Measurements from ENCODE around the gene ERG.

The ERG gene

DNA sequence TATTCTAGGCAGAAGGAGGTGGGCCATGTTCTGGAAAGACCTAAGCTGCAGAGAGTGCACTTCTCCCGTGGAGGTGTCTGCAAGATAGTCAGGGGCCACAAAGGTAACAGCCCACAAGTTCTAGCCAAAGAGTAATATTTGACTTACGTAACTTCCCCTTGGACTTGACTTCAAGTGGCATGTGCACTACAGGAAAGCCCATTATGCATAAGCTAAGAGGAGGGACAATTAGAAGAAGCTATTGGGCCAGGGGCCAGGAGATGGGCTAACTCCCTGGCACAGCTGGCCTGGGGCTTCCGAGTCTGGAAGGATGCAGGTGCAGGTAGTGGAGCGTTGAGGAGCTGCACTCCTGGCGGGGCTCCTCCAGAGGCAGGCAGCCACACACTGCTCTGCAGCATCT lies 58.3 kb downstream of the ERG start:
- Mint-ChIP-seq H3K27me3 (peaks cover 2% of the 10 kb centered on the region), H3K4me1 (no peaks in the 10 kb centered on the region), H3K4me3 (no peak overlapping the region), H3K27ac (no peak overlapping the region), H3K36me3 (peaks cover 2% of the 10 kb centered on the region), H3K9me3 (no peaks in the 10 kb centered on the region)

DNA sequence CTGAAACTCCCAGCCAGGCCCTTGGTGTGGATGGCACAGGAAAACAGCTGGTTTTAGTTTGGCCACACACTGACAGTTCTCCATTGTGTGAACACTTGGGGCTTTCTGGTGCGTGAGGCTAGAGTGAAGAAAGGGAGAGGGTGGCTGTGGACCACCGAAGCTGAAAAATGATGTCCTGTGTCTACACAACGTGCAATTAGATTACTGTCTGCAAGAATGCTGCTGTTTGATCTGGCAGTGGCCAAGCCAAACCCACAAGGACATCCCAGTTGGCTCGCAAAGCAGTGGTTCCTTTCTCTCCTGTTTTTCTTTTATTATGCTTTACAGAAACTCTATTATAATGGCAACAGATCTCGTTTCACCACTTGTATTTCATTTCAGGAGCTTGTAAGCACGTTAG lies 58.9 kb downstream of the ERG start:
- Mint-ChIP-seq H3K36me3 (peaks cover 2% of the 10 kb centered on the region), H3K27ac (no peak overlapping the region), H3K4me3 (no peak overlapping the region), H3K27me3 (peaks cover 2% of the 10 kb centered on the region), H3K4me1 (no peaks in the 10 kb centered on the region), H3K9me3 (no peaks in the 10 kb centered on the region)

DNA sequence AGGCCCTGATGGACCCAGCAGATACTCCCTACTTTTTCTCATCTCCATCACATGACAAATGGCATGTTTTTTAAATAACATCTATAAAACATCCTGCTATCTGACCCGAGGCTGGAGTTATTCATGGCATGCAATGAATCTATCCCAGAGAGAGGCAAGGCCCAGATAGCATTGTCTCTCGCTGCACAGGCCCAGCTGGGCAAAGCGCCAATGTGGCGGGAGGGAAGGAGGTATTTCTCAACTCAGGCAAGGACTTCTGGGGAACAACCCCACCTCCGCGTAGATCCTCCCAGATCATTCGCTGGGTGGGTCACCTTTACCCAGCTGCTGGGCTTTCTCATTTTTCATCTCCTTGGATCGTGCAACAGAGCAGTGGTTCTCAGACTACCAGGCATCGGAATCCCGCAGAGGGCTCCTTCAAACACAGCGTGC lies 59.8 kb downstream of the ERG start:
- H3K27ac Mint-ChIP-seq, result no peak overlapping the region
- peaks cover 2% of the 10 kb centered on the region for H3K36me3 Mint-ChIP-seq
- H3K4me3 Mint-ChIP-seq, result no peak overlapping the region
- peaks cover 2% of the 10 kb centered on the region for H3K27me3 Mint-ChIP-seq
- H3K4me1 Mint-ChIP-seq, result no peaks in the 10 kb centered on the region
- H3K9me3 Mint-ChIP-seq, result no peaks in the 10 kb centered on the region

DNA sequence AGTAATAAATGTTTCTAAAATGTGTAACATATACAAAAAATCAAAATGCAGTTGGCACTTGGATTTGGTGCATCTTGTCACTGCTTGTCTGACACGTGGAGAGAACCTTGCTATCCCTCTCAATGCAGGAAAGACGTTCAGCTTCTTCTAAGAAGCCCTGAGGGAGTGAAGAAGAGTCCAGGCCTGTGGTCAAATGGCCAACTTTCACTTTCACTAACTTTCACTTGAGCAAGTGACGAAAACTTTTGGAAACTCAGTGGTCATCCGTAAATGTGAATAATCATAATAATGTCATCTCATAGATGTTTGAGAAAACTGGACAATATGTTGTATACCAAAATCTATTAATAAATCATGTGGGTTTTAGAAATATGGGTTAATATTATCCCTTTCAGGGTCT lies 61.9 kb downstream of the ERG start:
- Mint-ChIP-seq H3K27me3 (no peaks in the 10 kb centered on the region), H3K4me3 (no peak overlapping the region), H3K4me1 (no peaks in the 10 kb centered on the region), H3K27ac (no peak overlapping the region), H3K36me3 (peaks cover 2% of the 10 kb centered on the region), H3K9me3 (no peaks in the 10 kb centered on the region)

DNA sequence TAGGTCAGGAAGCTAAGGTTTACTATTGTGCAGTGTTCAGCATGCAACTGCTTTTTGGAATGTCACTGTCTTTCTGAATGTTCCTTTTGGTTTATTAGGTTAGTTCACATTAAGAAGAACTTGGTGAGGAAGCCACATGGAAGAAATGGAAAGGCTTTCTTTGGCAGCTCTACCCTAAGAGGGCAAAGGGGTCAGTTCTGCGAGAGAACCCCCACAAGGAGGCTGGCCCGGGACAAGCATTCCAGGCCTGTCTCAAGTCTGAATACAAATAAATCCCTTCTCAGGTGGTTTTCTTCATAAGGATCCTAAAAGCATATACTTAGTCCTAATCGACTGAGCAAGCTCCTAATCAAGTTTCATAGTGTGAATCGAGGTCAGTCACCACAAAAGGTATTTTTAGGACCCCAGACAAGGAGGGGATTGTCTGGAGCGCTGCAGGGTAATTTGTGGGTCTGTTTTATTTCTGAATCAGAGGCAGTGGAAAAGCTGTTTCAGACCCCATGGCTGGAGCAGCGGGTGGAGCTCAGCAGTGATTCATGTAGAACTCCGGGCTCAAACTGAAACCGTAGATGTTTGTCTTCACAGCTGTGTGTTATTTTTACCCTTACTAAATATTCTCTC lies 63.3 kb downstream of the ERG start:
- H3K4me3 Mint-ChIP-seq, result no peak overlapping the region
- H3K9me3 Mint-ChIP-seq, result no peaks in the 10 kb centered on the region
- no peaks in the 10 kb centered on the region for H3K36me3 Mint-ChIP-seq
- H3K27me3 Mint-ChIP-seq, result peaks cover 1% of the 10 kb centered on the region
- no peaks in the 10 kb centered on the region for H3K4me1 Mint-ChIP-seq
- H3K27ac Mint-ChIP-seq, result no peak overlapping the region

DNA sequence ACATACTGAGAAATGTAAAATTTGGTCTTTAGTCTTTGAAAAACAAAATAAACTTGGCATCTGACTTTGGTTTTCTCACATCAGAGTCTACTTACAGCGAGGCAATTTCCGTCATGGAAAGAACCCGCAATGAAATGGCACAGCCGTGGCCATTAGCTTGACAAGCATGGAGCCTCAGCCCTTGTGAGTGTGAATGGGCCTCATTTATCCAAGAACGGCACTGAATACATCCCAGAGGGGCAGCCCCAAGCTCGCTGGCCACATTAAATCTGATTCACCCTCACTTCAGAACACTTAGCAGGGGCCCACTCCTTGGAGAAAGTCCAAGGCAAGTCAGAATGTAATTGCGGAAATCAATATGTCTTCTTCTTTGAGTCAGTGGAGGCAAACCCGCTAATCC lies 64.8 kb downstream of the ERG start:
- H3K4me1 Mint-ChIP-seq, result no peaks in the 10 kb centered on the region
- H3K36me3 Mint-ChIP-seq, result no peaks in the 10 kb centered on the region
- no peak overlapping the region for H3K4me3 Mint-ChIP-seq
- H3K27ac Mint-ChIP-seq, result no peak overlapping the region
- peaks cover 1% of the 10 kb centered on the region for H3K27me3 Mint-ChIP-seq
- H3K9me3 Mint-ChIP-seq, result no peaks in the 10 kb centered on the region

DNA sequence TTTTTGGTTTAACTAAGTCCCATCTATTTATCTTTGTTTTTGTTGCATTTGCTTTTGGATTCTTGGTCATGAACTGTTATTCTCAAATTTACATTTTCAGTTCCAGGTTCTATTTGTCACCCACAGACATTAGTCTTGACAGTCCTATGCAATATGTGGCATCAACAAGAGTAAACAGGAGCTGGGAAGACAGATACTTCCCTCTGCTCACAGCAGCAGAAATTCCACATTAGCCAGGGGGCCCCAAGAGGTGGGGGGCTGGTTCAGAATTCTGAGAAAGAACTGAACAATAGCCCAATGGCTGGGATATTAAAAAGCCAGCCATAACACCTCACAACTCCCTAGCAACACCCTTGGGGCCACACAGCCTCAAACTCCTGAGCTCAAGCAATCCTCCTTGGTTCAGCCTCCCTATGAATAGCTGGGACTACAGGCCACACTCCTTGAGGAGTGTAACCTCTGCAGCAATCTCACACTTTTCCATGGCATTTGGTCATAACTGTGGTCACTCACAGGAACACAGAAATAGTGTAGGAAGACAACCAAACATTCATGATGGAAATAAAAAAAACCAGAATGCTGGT lies 67.8 kb downstream of the ERG start:
- Mint-ChIP-seq H3K27me3 (peaks cover 4% of the 10 kb centered on the region), H3K27ac (no peak overlapping the region), H3K4me1 (no peaks in the 10 kb centered on the region), H3K4me3 (no peak overlapping the region), H3K9me3 (no peaks in the 10 kb centered on the region), H3K36me3 (no peaks in the 10 kb centered on the region)

DNA sequence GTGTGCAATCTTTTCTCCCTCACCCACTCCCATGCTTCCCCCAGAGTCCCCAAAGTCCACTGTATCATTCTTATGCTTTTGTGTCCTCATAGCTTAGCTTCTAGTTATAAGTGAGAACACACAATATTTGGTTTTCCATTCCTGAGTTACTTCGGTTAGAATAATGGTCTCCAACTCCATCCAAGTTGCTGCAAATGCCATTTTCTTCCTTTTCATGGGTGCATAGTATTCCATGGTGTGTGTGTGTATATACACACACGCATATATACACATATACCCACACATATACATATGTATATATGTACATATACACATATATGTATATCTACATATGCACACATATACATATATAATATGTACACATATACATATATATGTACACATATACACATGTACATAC lies 69.3 kb downstream of the ERG start:
- Mint-ChIP-seq H3K36me3 (no peaks in the 10 kb centered on the region), H3K27ac (no peak overlapping the region), H3K9me3 (no peaks in the 10 kb centered on the region), H3K4me1 (no peaks in the 10 kb centered on the region), H3K4me3 (no peak overlapping the region), H3K27me3 (peaks cover 4% of the 10 kb centered on the region)

DNA sequence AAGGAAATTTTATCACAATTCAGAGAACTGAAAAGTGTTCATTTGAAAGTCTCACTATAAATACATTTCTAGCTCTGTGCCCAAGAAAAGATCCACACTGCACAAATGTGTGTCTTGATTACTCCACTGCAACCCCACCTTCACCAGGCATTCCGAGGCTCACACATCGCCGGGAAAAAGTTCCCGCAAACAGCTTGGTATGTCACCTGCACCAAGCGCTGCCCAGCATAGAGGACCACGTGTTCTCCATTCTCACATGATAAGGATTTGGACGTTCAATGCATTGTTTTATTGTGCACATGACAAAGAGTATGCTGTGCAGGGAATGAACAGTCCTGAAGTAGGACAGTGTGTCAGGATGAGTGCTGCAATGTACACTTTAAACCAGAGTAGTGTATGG lies 70.1 kb downstream of the ERG start:
- no peaks in the 10 kb centered on the region for H3K9me3 Mint-ChIP-seq
- H3K4me1 Mint-ChIP-seq, result no peaks in the 10 kb centered on the region
- peaks cover 4% of the 10 kb centered on the region for H3K27me3 Mint-ChIP-seq
- H3K27ac Mint-ChIP-seq, result no peak overlapping the region
- H3K36me3 Mint-ChIP-seq, result no peaks in the 10 kb centered on the region
- H3K4me3 Mint-ChIP-seq, result no peak overlapping the region

DNA sequence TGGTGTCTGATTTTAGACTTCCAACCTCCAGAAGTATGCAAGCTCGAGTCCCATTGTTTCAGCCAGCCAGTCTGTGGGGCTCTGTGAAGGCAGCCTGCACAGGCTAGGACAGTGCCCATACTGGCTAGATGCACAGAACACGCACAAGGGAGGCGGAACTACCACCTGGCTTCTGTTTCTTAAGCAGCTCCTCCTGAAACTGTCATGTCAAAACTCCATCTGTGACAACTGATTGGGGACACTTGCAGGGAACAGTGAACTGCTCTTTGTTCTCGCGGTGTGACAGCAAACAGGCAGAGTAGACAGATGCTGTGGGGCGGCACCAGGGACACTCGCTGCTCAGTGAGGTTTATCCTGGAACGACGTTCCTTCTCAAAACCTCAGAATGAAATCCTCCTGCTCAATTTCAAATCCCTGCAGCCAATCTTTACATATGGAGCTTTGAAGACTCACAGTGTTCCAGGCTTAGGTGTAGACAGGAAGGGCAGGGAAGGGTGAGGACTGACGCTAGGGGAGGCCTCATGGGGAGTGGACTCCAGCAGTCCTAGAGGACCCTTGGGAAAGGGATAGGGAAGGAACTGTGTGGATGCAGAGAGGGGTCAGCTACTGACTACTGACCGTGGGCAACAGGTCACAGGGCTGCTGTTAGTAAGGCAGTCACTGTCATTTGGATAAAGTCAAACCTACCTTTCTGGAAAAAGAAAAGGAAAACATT lies 73.8 kb downstream of the ERG start:
- no peaks in the 10 kb centered on the region for H3K36me3 Mint-ChIP-seq
- no peak overlapping the region for H3K27ac Mint-ChIP-seq
- no peaks in the 10 kb centered on the region for H3K9me3 Mint-ChIP-seq

DNA sequence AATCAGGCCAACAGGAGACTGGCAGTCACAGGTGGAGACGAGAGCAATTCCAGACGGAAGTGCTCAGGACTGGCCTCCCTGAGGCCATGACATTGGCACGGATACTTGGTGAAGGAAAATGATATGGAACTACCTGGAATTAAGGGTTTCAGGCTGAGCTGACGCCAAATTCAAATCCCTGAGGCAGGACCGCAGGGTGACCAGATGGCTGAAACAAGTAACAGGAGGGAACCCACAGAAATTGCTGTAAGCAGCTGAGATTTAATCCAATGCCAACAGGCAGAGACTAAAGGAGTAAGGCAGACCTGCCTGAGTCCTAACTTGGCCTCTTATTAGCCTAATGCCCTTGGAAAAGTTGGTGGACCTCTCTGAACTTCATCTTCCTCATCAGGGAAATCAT lies 76.2 kb downstream of the ERG start:
- Mint-ChIP-seq H3K4me1 (no peaks in the 10 kb centered on the region), H3K27ac (no peak overlapping the region), H3K36me3 (no peaks in the 10 kb centered on the region), H3K27me3 (peaks cover 3% of the 10 kb centered on the region), H3K4me3 (no peak overlapping the region), H3K9me3 (no peaks in the 10 kb centered on the region)

More for the DNA sequence above, 73.8 kb downstream of the ERG start:
- Mint-ChIP-seq H3K4me3 (no peak overlapping the region), H3K27me3 (peaks cover 3% of the 10 kb centered on the region), H3K4me1 (no peaks in the 10 kb centered on the region)

DNA sequence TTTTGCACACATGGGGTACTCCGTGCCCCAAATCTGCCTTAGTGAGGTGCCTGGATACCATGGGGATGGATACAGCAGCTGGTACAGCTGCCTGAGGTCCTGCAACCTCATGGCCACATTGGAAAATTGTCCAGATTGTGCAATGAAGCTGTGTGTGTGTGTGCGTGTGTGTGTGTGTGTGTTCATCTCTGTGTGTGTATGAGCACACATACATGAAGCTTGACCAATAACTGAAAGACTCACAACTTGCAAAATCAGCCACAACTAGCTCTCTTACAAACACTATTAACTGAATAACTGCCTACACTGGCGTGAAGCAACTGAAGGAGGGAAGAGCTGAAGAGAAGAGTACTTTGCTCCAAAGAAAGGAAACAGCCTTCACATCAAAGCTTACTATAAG lies 78.1 kb downstream of the ERG start:
- Mint-ChIP-seq H3K9me3 (no peaks in the 10 kb centered on the region), H3K36me3 (no peaks in the 10 kb centered on the region), H3K4me3 (no peak overlapping the region), H3K27ac (no peak overlapping the region), H3K4me1 (no peaks in the 10 kb centered on the region), H3K27me3 (peaks cover 6% of the 10 kb centered on the region)

DNA sequence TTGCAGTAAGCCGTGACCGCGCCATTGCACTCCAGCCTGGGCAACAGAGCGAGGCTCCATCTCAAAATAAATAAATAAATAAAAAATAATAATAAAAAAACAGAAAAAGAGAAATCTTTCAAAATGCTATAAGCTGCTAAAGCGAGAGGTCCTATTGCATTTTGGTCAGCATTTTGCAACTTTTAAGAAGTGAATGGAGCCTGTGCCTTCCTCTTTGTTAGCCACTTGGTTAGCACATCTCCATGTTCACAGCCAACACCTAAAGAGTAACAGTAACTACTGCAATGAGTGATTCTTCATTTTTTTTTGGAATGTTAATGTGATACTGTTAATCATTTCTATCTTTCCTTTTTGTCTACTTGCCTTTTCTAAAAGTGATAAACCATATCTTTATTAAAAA lies 80.6 kb downstream of the ERG start:
- Mint-ChIP-seq H3K27me3 (peaks cover 10% of the 10 kb centered on the region), H3K9me3 (no peaks in the 10 kb centered on the region), H3K4me3 (no peak overlapping the region), H3K27ac (no peak overlapping the region), H3K36me3 (no peaks in the 10 kb centered on the region), H3K4me1 (no peaks in the 10 kb centered on the region)

DNA sequence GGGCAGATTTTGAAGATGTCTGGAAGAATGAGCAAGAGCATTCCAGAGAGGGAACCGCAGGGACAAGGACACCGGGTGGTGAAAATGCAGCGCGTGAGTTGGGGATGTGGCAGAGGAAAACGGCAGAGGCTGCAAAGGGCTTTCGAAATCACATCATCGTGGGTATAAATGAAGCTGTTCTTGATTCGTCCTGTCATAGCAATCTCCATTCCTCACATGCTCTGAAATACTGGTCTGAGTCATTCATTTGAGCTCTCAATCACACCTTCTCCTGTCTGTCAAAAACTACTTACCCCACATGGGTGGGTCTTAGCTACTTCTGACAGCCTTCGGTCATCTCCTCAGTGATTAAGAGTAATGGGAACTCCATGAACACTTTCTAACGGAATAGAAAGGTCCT lies 81.5 kb downstream of the ERG start:
- H3K9me3 Mint-ChIP-seq, result no peaks in the 10 kb centered on the region
- no peaks in the 10 kb centered on the region for H3K4me1 Mint-ChIP-seq
- no peak overlapping the region for H3K4me3 Mint-ChIP-seq
- peaks cover 10% of the 10 kb centered on the region for H3K27me3 Mint-ChIP-seq
- H3K27ac Mint-ChIP-seq, result no peak overlapping the region
- no peaks in the 10 kb centered on the region for H3K36me3 Mint-ChIP-seq

DNA sequence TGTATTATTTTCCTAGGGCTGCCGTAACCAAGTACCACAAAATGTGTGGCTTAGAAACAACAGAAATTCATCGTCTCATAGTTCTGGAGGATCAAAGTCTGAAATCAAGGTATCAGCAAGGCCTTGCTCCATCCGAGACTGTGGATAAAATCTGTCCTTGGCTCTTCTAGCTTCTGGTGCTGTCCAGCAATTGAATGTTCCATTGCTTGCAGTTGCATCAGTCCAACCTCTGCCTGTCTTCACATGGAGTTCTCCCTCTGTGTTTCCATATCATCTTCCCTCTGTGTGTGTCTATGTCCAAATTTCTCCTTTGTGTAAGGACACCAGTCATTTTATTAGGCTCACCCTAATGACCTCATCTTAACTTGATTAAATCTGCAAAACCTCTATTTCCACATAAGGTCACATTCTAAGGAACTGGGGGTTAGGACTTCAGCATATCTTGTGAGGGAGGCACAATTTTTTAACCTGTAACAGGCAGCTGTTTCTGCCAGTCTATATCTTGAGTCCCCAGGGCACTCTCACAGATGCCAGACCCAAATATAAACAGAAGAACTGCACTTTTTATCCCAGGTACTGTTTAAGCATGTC lies 84.2 kb downstream of the ERG start:
- Mint-ChIP-seq H3K4me3 (no peak overlapping the region), H3K27ac (no peak overlapping the region), H3K9me3 (no peaks in the 10 kb centered on the region), H3K4me1 (no peaks in the 10 kb centered on the region), H3K36me3 (no peaks in the 10 kb centered on the region), H3K27me3 (peaks cover 10% of the 10 kb centered on the region)

DNA sequence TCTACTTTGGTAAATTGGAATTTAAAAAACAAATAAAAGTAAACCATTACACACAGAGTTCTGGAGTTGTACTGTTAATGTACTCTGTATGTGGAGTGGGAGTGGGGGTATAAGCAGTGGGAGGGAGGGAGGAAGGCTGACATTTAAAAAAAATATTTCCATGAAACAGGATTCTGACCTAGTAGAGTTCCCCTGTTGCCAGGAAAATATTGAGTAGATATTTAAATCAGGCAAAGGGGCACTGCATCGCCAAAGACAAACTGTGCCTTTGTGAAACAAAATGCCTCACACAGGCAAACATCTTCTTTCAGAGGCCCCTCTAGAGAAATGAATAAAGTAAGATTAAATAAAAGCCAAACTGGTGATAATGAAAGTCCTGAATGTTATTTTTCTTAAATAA lies 87.8 kb downstream of the ERG start:
- Mint-ChIP-seq H3K27ac (no peak overlapping the region), H3K4me3 (no peak overlapping the region), H3K27me3 (peaks cover 10% of the 10 kb centered on the region), H3K4me1 (no peaks in the 10 kb centered on the region), H3K9me3 (no peaks in the 10 kb centered on the region), H3K36me3 (no peaks in the 10 kb centered on the region)

Data from activated naive CD4-positive, alpha-beta T cell treated with anti-CD3 and anti-CD28 coated beads, Interleukin-2, amount 50 U/mL, for 24 hours (primary cell).